Fibroblast of pulmonary artery (primary cell): Measurements from ENCODE around the gene FBXO27.
A peak's percentile ranks its signal among the peaks of the same experiment; 100 is the strongest.

ENCODE experiments used
- DNase-seq: peaks from one replicate; pipeline ENCODE4 v3.0.0-alpha.2; 2010; ENCODE audit warnings: low read depth
- H3K4me3 ChIP-seq: replicated peaks from 2 replicates; pipeline ENCODE4 v1.5.1; 2011; ENCODE audit warnings: low read depth, mild to moderate bottlenecking, control low read depth, low read length, moderate library complexity
- CTCF ChIP-seq: IDR thresholded peaks from 2 replicates; pipeline ENCODE4 v1.5.1; 2011; ENCODE audit warnings: mild to moderate bottlenecking, control low read depth, low read length, inconsistent platforms; ENCODE audit errors: missing control alignments

The FBXO27 gene

DNA sequence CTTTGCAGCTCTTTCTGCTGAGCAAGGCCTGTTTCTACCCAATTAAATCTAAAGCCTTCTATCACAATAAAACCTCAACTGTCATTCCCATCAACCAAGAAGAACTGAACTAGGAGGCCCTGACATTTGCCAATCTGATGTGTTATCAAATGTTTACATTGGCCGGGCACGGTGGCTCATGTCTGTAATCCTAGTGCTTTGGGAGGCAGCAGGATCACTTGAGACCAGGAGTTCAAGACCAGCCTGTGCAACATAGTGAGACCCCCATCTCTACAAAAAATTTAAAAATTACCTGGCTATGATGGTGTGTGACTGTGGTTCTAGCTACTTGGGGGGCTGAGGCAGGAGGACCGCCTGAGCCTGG, 54.0 kb downstream of the FBXO27 start:
- TF ChIP-seq CTCF, result no peak
- no peak overlapping the region for H3K4me3 ChIP-seq
- DNase-seq, result no peak

- no peak for TF ChIP-seq CTCF
- no peak overlapping the region for H3K4me3 ChIP-seq
- no peak for DNase-seq
Measured at GRCh38 chr19:38977445-38978325, 54.7 kb downstream of the FBXO27 start.

- peak overlapping the region; percentile 72 for H3K4me3 ChIP-seq
- DNase-seq, result peak; percentile 43
- no peak for TF ChIP-seq CTCF
Measured at GRCh38 chr19:38975861-38976271, 56.5 kb downstream of the FBXO27 start.

DNA sequence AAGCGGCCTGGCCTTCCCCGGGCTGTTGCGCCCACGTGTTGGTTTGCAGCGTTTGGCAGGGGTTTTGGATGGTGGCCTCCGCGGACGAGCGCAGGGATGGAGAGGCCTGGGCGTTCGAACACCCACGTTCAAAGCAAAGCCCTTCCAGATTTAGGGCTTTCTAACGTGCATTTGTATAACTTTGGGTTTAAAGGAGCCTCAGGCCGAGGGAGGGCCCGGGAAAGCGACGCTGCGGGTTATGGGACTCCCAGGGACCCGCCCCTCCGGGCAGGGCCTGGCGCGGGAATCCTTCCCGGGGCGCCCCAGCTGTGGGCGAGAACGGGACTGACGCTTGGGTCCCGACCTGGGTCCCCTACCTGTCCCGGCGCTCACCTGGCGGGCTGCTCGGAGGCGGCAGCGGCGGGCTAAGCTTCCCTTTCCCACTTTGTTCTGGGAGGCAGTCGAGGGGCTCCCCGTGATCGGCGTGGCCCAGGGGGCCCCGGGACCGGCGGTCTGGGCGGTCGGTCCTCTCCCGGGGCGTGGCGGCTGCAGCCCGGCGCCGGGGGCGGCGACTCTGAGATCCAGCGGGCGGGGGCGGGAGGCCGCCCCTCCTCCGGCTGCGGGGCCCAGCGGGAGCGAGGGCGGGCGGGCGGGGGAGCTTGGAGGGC, 57.0 kb downstream of the FBXO27 start, which contains the start of gene FBXO17:
FBXO17 (minus strand) TSS at position 529 of the 647 bp plus-strand sequence. CDS start 25,423 bp downstream, outside the sequence.
- no peak for TF ChIP-seq CTCF
- DNase-seq, result peak; percentile 67
- H3K4me3 ChIP-seq, result peak within 1 kb of the TSS; percentile 72

DNA sequence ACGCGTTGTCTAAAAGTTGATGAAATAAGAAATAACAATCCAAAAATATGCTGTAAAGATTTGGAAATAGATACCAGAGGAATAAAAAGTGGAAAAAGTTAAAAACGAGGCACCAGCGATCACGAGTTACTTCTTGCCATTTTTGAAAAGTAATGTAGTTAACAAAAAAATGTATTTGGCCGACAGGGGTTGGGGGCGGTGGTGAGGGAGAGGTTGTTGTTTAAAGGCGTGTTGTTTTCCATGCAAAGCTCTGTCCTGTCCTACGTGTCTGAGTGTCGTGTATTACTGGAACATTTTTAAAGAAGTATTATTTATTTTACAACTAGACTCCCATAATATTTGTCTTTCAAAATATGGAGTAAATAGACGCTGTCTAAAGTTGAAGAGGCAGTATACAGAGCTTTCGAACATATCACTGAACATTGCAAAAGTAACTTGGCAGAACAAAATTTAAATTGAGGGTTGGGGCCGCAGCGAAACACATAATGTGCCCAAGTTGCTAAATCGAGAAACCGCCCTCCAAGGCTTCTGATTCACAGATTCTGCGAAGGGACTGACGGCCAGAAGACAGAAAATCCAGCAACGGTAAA, 57.6 kb downstream of the FBXO27 start:
- peak; percentile 30 for DNase-seq
- TF ChIP-seq CTCF, result peak; percentile 1
- peak overlapping the region; percentile 72 for H3K4me3 ChIP-seq
